Type B pancreatic cell (in vitro differentiated cells): ENCODE results near the gene MARK3. TPM values are rescaled to one million over a fixed set of nuclear protein-coding genes. Genes with fewer than 3 reads are reported as not detected.

Experiments used
- DNase-seq: peaks from one replicate; pipeline ENCODE4 v3.0.0; 2021; ENCODE audit warnings: mixed read lengths; ENCODE audit not compliant: unreplicated experiment; ENCODE audit errors: extremely low spot score
- H3K27ac Mint-ChIP-seq: 2 replicates; pipeline ENCODE4 v1.8.0; 2021; ENCODE audit warnings: mild to moderate bottlenecking, mixed read lengths
- H3K27me3 Mint-ChIP-seq: 2 replicates; pipeline ENCODE4 v1.8.0; 2021; ENCODE audit warnings: mixed read lengths
- H3K36me3 Mint-ChIP-seq: 2 replicates; pipeline ENCODE4 v1.8.0; 2021; ENCODE audit warnings: mixed read lengths
- H3K4me1 Mint-ChIP-seq: one replicate; pipeline ENCODE4 v1.8.0; 2021; ENCODE audit warnings: mixed read lengths; ENCODE audit not compliant: unreplicated experiment
- H3K4me3 Mint-ChIP-seq: 2 replicates; pipeline ENCODE4 v1.8.0; 2021; ENCODE audit warnings: mild to moderate bottlenecking, mixed read lengths
- H3K9me3 Mint-ChIP-seq: 2 replicates; pipeline ENCODE4 v1.8.0; 2021; ENCODE audit warnings: mixed read lengths
- CTCF ChIP-seq: fragments of 200-600 bp; sonication (generic); conservative IDR thresholded peaks from 2 replicates; pipeline ENCODE4 v1.5.0; 2021; ENCODE audit warnings: antibody characterized with exemption, mild to moderate bottlenecking
- total RNA-seq: library from RNA; stranded (reverse); gene quantifications from 2 replicates; pipeline ENCODE4 v1.2.1, GENCODE V29; 2021; ENCODE audit warnings: low replicate concordance

The MARK3 gene
- total RNA-seq, 1 donor from 2014 or later = 91.4 TPM

GRCh38 chr14:103378038-103378854 lies 7.0 kb upstream of the MARK3 start:
- DNase-seq = no peak
- Mint-ChIP-seq H3K27ac (no peak overlapping the region), H3K27me3 (peaks cover 31% of the 10 kb centered on the region), H3K4me3 (no peak overlapping the region), H3K4me1 (no peaks in the 10 kb centered on the region), H3K36me3 (no peaks in the 10 kb centered on the region), H3K9me3 (no peaks in the 10 kb centered on the region)
- no peak for TF ChIP-seq CTCF

- Mint-ChIP-seq H3K4me1 (no peaks in the 10 kb centered on the region), H3K36me3 (no peaks in the 10 kb centered on the region), H3K4me3 (no peak overlapping the region), H3K27ac (no peak overlapping the region), H3K27me3 (peaks cover 31% of the 10 kb centered on the region), H3K9me3 (no peaks in the 10 kb centered on the region)
- TF ChIP-seq CTCF = no peak
- DNase-seq = no peak
These were observed 4.4 kb upstream of the MARK3 start for GRCh38 chr14:103380719-103381377.

- Mint-ChIP-seq H3K9me3 (no peaks in the 10 kb centered on the region), H3K4me3 (no peak overlapping the region), H3K27ac (no peak overlapping the region), H3K27me3 (peaks cover 31% of the 10 kb centered on the region), H3K4me1 (peaks cover 8% of the 10 kb centered on the region), H3K36me3 (no peaks in the 10 kb centered on the region)
- DNase-seq = no peak
- TF ChIP-seq CTCF = no peak
These were observed 2.8 kb upstream of the MARK3 start for GRCh38 chr14:103382376-103382775.

GRCh38 chr14:103384450-103385151 lies 614 bp upstream of the MARK3 start:
- H3K4me3 Mint-ChIP-seq = peak overlapping the region; percentile 91
- TF ChIP-seq CTCF = no peak
- peaks cover 5% of the 10 kb centered on the region for H3K36me3 Mint-ChIP-seq
- no peak for DNase-seq
- peak overlapping the region; percentile 83 for H3K27ac Mint-ChIP-seq
- H3K4me1 Mint-ChIP-seq = peaks cover 15% of the 10 kb centered on the region
- H3K27me3 Mint-ChIP-seq = peaks cover 22% of the 10 kb centered on the region
- H3K9me3 Mint-ChIP-seq = no peaks in the 10 kb centered on the region

GRCh38 chr14:103385929-103386712 lies 906 bp downstream of the MARK3 start:
- H3K4me1 Mint-ChIP-seq = peaks cover 18% of the 10 kb centered on the region
- H3K9me3 Mint-ChIP-seq = no peaks in the 10 kb centered on the region
- H3K36me3 Mint-ChIP-seq = peaks cover 5% of the 10 kb centered on the region
- DNase-seq = no peak
- peak overlapping the region; percentile 96 for H3K27ac Mint-ChIP-seq
- TF ChIP-seq CTCF = no peak
- H3K27me3 Mint-ChIP-seq = peaks cover 17% of the 10 kb centered on the region
- peak overlapping the region; percentile 95 for H3K4me3 Mint-ChIP-seq
